Loucy (cell line): ENCODE data around the gene BAG3.

Experiments
- H2AFZ ChIP-seq: fragments of 200-600 bp; sonication (generic); 2 replicates; pipeline ENCODE4 v1.6.0; 2016; ENCODE audit warnings: antibody characterized with exemption, mild to moderate bottlenecking, low read length, moderate library complexity
- H3F3A ChIP-seq: fragments of 200-600 bp; 2 replicates; pipeline ENCODE4 v1.6.0; 2016; ENCODE audit warnings: antibody characterized with exemption, low read depth, mild to moderate bottlenecking
- H3K27me3 ChIP-seq: fragments of 200-600 bp; sonication (generic); 2 replicates; pipeline ENCODE4 v1.6.1; 2014; ENCODE audit warnings: low read length, mild to moderate bottlenecking; ENCODE audit not compliant: insufficient read depth, poor library complexity, severe bottlenecking
- H3K36me3 ChIP-seq: fragments of 200-600 bp; sonication (generic); 2 replicates; pipeline ENCODE4 v1.6.1; 2016; ENCODE audit warnings: low read length; ENCODE audit not compliant: insufficient read depth
- H3K4me1 ChIP-seq: fragments of 200-600 bp; sonication (generic); 2 replicates; pipeline ENCODE4 v1.5.1; 2014; ENCODE audit warnings: low read length, mild to moderate bottlenecking; ENCODE audit not compliant: insufficient read depth, poor library complexity, severe bottlenecking
- H3K4me2 ChIP-seq: fragments of 200-600 bp; sonication (generic); 2 replicates; pipeline ENCODE4 v1.6.0; 2014; ENCODE audit warnings: antibody characterized with exemption, low read length, low read depth, mild to moderate bottlenecking; ENCODE audit not compliant: poor library complexity, severe bottlenecking
- H3K4me3 ChIP-seq: fragments of 200-600 bp; sonication (generic); 2 replicates; pipeline ENCODE4 v1.5.1; 2014; ENCODE audit warnings: low read length, mild to moderate bottlenecking, mixed read lengths; ENCODE audit not compliant: poor library complexity, severe bottlenecking
- H3K79me2 ChIP-seq: fragments of 200-600 bp; sonication (generic); 2 replicates; pipeline ENCODE4 v1.6.1; 2014; ENCODE audit warnings: low read length; ENCODE audit not compliant: insufficient read depth
- H3K9ac ChIP-seq: fragments of 200-600 bp; sonication (generic); 2 replicates; pipeline ENCODE4 v1.6.0; 2014; ENCODE audit warnings: mild to moderate bottlenecking, low read depth, low read length, moderate library complexity; ENCODE audit not compliant: poor library complexity, severe bottlenecking
- H3K9me2 ChIP-seq: fragments of 200-600 bp; sonication (generic); replicated peaks from 2 replicates; pipeline ENCODE4 v1.6.1; 2016; ENCODE audit warnings: low read depth, low read length, mixed read lengths
- H3K9me3 ChIP-seq: fragments of 200-600 bp; sonication (generic); 2 replicates; pipeline ENCODE4 v1.6.1; 2014; ENCODE audit warnings: mild to moderate bottlenecking, antibody characterized with exemption, low read length, low read depth; ENCODE audit not compliant: insufficient read depth
- H4K20me1 ChIP-seq: fragments of 200-600 bp; sonication (generic); 2 replicates; pipeline ENCODE4 v1.6.0; 2014; ENCODE audit warnings: antibody characterized with exemption, low read length, mild to moderate bottlenecking; ENCODE audit not compliant: insufficient read depth, poor library complexity, severe bottlenecking
- EZH2phosphoT487 ChIP-seq: fragments of 200-600 bp; IDR thresholded peaks from 2 replicates; pipeline ENCODE4 v1.6.1; 2018; ENCODE audit warnings: antibody characterized with exemption, mild to moderate bottlenecking, moderate library complexity, borderline replicate concordance
- TF ChIP-seq, protein P1 (sequence below): fragments of 200-600 bp; sonication (generic); conservative IDR thresholded peaks from 2 replicates; pipeline ENCODE4 v1.5.1; 2014; ENCODE audit warnings: mild to moderate bottlenecking, antibody characterized with exemption, low read length

BAG3 gene

GRCh38 chr10:119608316-119609155, 42.6 kb upstream of the BAG3 start:
- H2AFZ ChIP-seq, result peak overlapping the region; percentile 56
- H3K9me3 ChIP-seq, result no peaks in the 10 kb centered on the region
- H3K79me2 ChIP-seq, result no peaks in the 10 kb centered on the region
- H3K27me3 ChIP-seq, result no peaks in the 10 kb centered on the region
- no peaks in the 10 kb centered on the region for H3F3A ChIP-seq
- no peaks in the 10 kb centered on the region for H3K4me1 ChIP-seq
- no peaks in the 10 kb centered on the region for H3K36me3 ChIP-seq
- H4K20me1 ChIP-seq, result no peaks in the 10 kb centered on the region
- TF ChIP-seq, protein P1, sequence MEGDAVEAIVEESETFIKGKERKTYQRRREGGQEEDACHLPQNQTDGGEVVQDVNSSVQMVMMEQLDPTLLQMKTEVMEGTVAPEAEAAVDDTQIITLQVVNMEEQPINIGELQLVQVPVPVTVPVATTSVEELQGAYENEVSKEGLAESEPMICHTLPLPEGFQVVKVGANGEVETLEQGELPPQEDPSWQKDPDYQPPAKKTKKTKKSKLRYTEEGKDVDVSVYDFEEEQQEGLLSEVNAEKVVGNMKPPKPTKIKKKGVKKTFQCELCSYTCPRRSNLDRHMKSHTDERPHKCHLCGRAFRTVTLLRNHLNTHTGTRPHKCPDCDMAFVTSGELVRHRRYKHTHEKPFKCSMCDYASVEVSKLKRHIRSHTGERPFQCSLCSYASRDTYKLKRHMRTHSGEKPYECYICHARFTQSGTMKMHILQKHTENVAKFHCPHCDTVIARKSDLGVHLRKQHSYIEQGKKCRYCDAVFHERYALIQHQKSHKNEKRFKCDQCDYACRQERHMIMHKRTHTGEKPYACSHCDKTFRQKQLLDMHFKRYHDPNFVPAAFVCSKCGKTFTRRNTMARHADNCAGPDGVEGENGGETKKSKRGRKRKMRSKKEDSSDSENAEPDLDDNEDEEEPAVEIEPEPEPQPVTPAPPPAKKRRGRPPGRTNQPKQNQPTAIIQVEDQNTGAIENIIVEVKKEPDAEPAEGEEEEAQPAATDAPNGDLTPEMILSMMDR, result peak; percentile 62
- no peak for TF ChIP-seq EZH2phosphoT487
- H3K4me2 ChIP-seq, result peak overlapping the region; percentile 32
- no peak overlapping the region for H3K9ac ChIP-seq
- H3K9me2 ChIP-seq, result no peaks in the 10 kb centered on the region
- no peak overlapping the region for H3K4me3 ChIP-seq

- Histone ChIP-seq H3K36me3 (no peaks in the 10 kb centered on the region), H3K9me2 (no peaks in the 10 kb centered on the region), H3K9me3 (no peaks in the 10 kb centered on the region), H3K4me1 (no peaks in the 10 kb centered on the region), H3F3A (no peaks in the 10 kb centered on the region), H3K27me3 (no peaks in the 10 kb centered on the region), H3K4me3 (no peak overlapping the region), H3K9ac (no peak overlapping the region), H4K20me1 (no peaks in the 10 kb centered on the region), H3K79me2 (no peaks in the 10 kb centered on the region), H2AFZ (no peak overlapping the region), H3K4me2 (no peak overlapping the region)
- TF ChIP-seq EZH2phosphoT487, result no peak
- TF ChIP-seq, protein P1, result no peak
These were observed 41.7 kb upstream of the BAG3 start for GRCh38 chr10:119609516-119609915.

DNA sequence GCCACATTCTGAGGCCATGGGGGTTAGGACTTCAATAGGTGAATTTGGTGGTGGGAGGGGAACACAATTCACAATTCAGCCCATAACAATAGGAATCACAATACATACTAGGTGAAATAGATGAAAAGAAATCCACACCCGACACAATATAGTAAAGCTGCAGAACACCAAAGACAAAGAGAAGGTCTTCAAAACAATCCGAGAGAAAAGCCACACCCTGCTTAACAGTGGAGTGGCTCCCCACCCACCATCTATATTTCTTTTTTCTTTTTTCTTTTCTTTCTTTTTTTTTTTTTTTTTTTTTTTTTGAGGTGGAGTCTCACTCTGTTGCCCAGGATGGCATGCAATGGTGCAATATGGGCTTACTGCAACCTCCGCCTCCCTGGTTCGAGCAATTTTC, 39.7 kb upstream of the BAG3 start:
- H3K79me2 ChIP-seq, result no peaks in the 10 kb centered on the region
- no peaks in the 10 kb centered on the region for H3K9me3 ChIP-seq
- H2AFZ ChIP-seq, result no peak overlapping the region
- no peaks in the 10 kb centered on the region for H4K20me1 ChIP-seq
- no peaks in the 10 kb centered on the region for H3K27me3 ChIP-seq
- H3K36me3 ChIP-seq, result no peaks in the 10 kb centered on the region
- no peak overlapping the region for H3K4me2 ChIP-seq
- no peak for TF ChIP-seq EZH2phosphoT487
- TF ChIP-seq, protein P1, result no peak
- no peaks in the 10 kb centered on the region for H3K9me2 ChIP-seq
- no peak overlapping the region for H3K9ac ChIP-seq
- no peaks in the 10 kb centered on the region for H3F3A ChIP-seq
- no peak overlapping the region for H3K4me3 ChIP-seq
- H3K4me1 ChIP-seq, result no peaks in the 10 kb centered on the region
